GM12873 (cell line): ENCODE measurements around the gene GRIK4.

Experiments used
- TF ChIP-seq, protein P1 (sequence below): IDR thresholded peaks from 2 replicates; pipeline ENCODE4 v1.5.1; 2012; ENCODE audit warnings: low read depth, mild to moderate bottlenecking, moderate library complexity, low read length, control low read depth; ENCODE audit not compliant: insufficient read depth; ENCODE audit errors: missing control alignments

Gene GRIK4

DNA sequence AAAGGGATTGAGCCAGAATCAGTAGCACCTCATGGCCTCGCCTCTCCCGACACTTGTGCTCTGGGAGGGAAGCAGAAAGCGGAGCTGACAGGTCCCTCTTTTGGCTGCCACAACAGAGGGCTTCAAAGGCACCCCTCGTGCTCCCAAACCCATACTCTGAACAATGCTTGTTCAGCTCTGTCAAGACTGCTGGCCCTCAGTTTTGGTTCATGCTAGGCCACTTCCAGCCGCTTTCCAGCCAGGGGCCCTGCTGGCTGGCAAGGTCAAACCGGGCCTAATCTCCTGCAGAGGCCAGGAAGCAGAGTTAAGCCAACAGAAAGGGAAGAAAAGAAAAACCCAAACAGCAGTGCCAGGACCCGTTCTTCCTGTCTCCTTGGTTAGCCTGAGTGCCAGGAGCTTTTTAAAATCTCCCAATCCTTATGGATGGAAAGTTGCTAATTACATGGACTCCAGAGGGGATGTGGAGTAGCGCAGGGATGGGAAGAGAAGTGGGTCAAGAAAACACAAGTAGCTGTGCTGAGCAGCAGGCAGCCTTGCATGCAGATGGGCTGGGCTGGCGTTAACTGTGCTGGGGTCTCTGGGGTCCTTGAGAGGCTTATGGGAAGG lies 150.6 kb downstream of the GRIK4 start:
- TF ChIP-seq, protein P1, sequence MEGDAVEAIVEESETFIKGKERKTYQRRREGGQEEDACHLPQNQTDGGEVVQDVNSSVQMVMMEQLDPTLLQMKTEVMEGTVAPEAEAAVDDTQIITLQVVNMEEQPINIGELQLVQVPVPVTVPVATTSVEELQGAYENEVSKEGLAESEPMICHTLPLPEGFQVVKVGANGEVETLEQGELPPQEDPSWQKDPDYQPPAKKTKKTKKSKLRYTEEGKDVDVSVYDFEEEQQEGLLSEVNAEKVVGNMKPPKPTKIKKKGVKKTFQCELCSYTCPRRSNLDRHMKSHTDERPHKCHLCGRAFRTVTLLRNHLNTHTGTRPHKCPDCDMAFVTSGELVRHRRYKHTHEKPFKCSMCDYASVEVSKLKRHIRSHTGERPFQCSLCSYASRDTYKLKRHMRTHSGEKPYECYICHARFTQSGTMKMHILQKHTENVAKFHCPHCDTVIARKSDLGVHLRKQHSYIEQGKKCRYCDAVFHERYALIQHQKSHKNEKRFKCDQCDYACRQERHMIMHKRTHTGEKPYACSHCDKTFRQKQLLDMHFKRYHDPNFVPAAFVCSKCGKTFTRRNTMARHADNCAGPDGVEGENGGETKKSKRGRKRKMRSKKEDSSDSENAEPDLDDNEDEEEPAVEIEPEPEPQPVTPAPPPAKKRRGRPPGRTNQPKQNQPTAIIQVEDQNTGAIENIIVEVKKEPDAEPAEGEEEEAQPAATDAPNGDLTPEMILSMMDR = no peak

DNA sequence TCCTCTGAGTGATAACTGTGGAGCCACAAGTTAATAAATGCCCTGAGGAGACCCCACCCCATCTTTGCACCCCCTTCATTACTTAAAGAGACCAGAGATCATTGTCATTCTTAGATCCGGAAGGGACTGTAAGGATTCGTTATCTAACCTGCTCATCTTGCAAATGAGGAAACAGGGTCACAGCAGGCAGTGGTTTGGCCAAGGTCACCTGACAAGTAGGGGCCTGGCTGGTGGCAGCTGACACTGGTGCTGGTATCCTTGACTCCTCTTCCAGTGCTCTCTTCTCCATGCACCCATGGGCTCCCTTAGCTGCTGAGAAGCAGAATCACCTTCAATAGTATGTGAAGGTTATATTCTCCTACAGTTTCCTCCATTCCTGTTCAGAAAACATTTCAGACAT lies 151.6 kb downstream of the GRIK4 start:
- TF ChIP-seq, protein P1 = no peak

DNA sequence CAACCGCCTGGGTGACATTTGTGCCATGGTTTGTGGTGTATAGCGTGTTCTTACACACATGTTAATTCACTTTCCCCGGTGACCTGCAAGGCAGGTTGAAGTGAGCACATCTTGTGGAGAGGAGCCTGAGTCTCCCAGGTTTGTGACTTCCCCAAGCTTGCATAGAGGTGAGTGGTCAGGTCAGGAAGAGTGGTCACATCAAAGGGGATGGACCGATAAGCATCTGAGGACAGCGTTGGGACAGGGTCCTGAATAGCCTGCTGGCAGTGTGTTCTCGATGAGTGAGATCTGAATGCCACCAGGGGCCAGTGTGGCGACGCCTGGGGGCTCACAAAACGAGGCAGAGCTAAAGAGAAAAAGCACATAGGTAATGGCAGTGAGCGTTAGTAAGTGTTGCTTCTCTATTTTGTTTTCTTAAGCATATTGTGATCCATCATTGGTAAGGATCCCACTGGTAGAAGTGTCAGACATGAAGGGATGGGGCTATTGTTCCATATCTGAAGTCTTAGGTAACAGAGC lies 154.6 kb downstream of the GRIK4 start:
- TF ChIP-seq, protein P1 = no peak

DNA sequence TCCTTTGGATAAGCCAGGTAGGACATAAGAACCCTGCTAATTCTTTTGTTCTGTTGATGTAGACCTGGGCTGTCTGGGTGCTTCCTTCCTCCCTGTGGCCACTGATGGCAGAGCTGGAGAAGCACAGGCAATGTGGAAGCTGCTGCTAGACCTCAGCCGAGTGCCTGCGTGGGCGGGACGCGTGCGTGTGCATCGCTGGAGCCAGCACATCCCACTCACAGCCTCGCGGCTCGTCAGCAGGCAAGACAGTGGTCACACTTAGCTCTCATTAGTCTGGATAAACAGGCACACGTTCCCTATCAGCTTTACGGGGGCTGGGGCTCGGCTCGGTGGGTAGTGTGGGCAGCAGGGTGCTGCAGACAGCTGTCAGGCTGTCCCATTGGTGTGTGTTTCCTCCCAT lies 155.7 kb downstream of the GRIK4 start:
- TF ChIP-seq, protein P1 = no peak

DNA sequence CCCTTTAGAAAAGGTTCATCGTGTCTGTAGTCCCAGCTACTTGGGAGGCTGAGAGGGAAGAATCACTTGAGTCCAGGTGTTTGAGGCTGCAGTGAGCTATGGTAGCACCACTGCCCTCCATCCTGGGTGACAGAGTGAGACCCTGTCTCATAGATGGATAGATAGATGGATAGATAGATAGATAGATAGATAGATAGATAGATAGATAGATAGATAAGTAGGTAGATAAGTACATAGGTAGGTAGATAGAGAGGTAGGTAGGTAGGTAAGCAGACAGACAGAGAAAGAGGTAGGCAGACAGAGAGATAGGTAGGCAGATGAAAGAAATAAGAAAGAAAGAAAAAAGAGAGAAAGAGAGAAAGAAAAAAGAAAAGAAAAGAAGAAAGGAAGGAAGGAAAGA lies 156.4 kb downstream of the GRIK4 start:
- TF ChIP-seq, protein P1 = no peak

DNA sequence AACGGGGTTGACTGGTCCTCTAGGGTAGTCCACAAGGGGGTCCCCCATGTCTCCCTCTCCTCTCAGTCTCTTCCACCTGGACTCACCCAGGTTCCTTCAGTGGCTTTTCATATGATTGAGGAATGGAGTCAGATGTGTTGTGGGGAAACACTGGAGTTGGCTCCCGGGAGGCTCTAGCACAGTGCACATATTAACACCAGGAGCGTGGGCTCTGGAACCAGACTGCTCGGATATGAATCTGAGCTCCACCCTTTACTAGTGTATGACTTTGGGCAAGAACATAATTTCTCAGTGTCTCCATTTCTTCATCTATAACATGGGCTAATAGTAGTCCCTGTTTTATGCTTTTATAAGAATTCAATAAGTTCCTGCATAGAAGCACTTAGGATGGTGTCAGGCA lies 157.0 kb downstream of the GRIK4 start:
- TF ChIP-seq, protein P1 = no peak

DNA sequence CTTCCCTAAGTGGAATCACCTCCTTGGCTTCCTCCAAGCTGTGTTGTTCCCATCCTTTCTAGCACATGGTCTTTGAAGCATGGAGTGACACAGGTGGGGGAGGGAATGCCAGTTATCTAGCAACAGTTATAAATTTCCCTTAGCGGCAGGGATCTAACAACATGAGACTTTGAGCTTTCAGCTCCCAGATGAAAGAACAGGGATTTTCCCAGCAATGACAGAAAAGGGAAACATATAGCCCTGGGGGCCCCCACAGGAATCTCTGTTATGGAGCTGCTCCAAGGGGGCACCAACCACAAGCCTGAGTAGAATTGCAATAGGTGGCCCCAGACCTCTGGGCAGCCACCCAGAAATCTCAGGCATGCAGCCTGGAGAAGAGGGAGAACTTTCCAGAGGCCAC lies 163.0 kb downstream of the GRIK4 start:
- TF ChIP-seq, protein P1 = no peak
